Measurements from ENCODE around the gene ARHGEF40.
A peak's percentile ranks its signal among the peaks of the same experiment; 100 is the strongest.

The ARHGEF40 gene

DNA sequence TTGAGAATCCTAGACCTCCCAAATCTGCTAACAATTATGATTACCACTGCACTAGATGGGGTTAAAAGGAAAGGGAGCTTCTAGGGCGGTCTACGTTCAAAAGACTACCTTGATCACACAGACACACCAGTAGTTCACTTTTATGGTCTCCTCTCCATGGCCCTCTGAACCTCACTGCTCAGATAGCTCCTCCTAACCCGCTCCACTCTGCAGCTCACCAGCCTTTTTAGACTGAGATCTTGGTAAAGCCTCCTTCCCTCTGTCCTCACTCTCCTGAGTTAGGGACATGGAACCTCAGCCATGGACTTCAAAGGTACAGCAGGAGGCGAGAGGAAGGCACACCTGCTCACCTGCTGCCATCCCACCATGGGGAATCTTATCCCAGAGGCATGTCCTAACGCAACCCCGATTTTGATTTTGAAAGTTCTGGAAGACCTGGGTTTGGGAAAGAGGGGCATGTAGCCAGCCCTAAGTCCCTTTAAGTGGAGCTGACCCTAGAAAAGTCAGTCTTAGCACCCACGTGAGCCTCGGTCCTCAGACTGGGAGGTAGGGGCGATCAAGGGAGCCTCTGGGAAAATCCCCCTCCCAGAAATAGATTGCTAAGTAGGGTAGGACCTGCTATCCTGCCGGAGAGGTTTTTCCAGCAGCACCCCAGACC lies 27.0 kb downstream of the ARHGEF40 start:
- Histone ChIP-seq H2AK5ac (ENCODE audit: low read depth, low read length) (peak overlapping the region; percentile 0), H3K27me3 (ENCODE audit: control insufficient read depth in 3 of 3, insufficient read depth in 3 of 3, low read depth in 1 of 3, low read length in 3 of 3) (no peaks in the 10 kb centered on the region), H3K27ac (replicated peaks; ENCODE audit: low read length) (peak overlapping the region; percentile 90), H3K36me3 (replicated peaks in 1 of 2; ENCODE audit: control insufficient read depth in 2 of 2, insufficient read depth in 2 of 2, low read length in 2 of 2) (peaks cover 12 to 18% of the 10 kb centered on the region in 2 donors), H3K18ac (ENCODE audit: low read length) (peak overlapping the region; percentile 5), H3K79me1 (ENCODE audit: low read depth, low read length) (peaks cover 6% of the 10 kb centered on the region), H4K91ac (ENCODE audit: low read depth, low read length, poor library complexity) (no peak overlapping the region), H3K23ac (ENCODE audit: low read depth, low read length, poor library complexity) (no peak overlapping the region), H2BK12ac (ENCODE audit: low read length) (no peak overlapping the region), H3K4ac (ENCODE audit: low read length) (no peak overlapping the region), H2BK15ac (ENCODE audit: low read length) (no peak overlapping the region), H3K4me1 (ENCODE audit: control insufficient read depth in 2 of 2, insufficient read depth in 1 of 2, low read depth in 1 of 2, low read length in 2 of 2) (peaks cover 35 to 47% of the 10 kb centered on the region in 2 donors), H2BK5ac (ENCODE audit: low read length) (peak overlapping the region; percentile 91), H2AFZ (ENCODE audit: low read length) (no peak overlapping the region), H3K4me2 (ENCODE audit: insufficient read depth, low read length, poor library complexity, severe bottlenecking) (peak overlapping the region; percentile 59), H2BK120ac (ENCODE audit: low read depth, low read length) (peak overlapping the region; percentile 51), H3K4me3 (ENCODE audit: low read length in 2 of 2) (peak overlapping the region; percentile 57 to 84), H3K14ac (ENCODE audit: low read length) (no peak overlapping the region), H4K8ac (ENCODE audit: low read depth, low read length) (no peak overlapping the region), H3K9ac (ENCODE audit: low read depth, low read length, poor library complexity) (peak overlapping the region; percentile 79), H3K9me3 (replicated peaks in 1 of 2; ENCODE audit: control insufficient read depth in 2 of 2, insufficient read depth in 1 of 2, low read depth in 1 of 2, low read length in 2 of 2) (no peaks in the 10 kb centered on the region)
- WGBS, 2 donors (ENCODE audit: extremely low coverage in 2 of 2, insufficient read length in 2 of 2, insufficient replicate concordance in 1 of 2): no CpG with 5 or more reads among the region's 10 CpGs
- no peak for DNase-seq (ENCODE audit: low spot score)

DNA sequence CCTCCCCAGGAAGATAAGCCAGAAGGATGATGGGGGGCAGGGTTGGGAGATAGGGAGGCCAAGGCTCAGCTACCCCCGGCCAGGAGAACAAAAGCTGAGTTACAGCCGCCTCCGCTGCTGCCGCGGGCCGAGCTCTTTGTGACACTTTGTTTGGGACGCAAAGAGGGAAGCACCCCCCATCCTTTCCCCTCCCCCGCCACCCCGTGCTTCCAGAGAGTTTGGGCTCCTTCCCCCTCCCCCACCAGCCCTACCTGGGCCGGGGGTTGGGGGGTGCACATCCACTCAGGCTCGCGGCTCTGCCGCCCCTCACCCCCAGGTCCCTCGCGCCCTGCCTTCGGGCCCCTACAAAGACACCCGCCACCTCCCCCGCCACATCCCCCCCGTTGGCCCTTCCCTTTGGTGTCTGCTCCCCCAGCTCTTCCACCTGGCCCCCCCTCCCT lies 27.6 kb downstream of the ARHGEF40 start:
- no peak overlapping the region for H3K14ac ChIP-seq (ENCODE audit: low read length)
- no peak for DNase-seq (ENCODE audit: low spot score)
- H3K4ac ChIP-seq (ENCODE audit: low read length): no peak overlapping the region
- H2BK12ac ChIP-seq (ENCODE audit: low read length): no peak overlapping the region
- H3K4me3 ChIP-seq (ENCODE audit: low read length in 2 of 2): peak overlapping the region; percentile 57 to 84
- H3K4me1 ChIP-seq (ENCODE audit: control insufficient read depth in 2 of 2, insufficient read depth in 1 of 2, low read depth in 1 of 2, low read length in 2 of 2): peaks cover 38 to 52% of the 10 kb centered on the region in 2 donors
- H3K9me3 ChIP-seq (replicated peaks in 1 of 2; ENCODE audit: control insufficient read depth in 2 of 2, insufficient read depth in 1 of 2, low read depth in 1 of 2, low read length in 2 of 2): no peaks in the 10 kb centered on the region
- peak overlapping the region; percentile 90 for H3K27ac ChIP-seq (replicated peaks; ENCODE audit: low read length)
- H3K27me3 ChIP-seq (ENCODE audit: control insufficient read depth in 3 of 3, insufficient read depth in 3 of 3, low read depth in 1 of 3, low read length in 3 of 3): no peaks in the 10 kb centered on the region
- no peak overlapping the region for H4K91ac ChIP-seq (ENCODE audit: low read depth, low read length, poor library complexity)
- WGBS, 2 donors (ENCODE audit: extremely low coverage in 2 of 2, insufficient read length in 2 of 2, insufficient replicate concordance in 1 of 2): no CpG with 5 or more reads among the region's 19 CpGs
- peak overlapping the region; percentile 5 for H3K18ac ChIP-seq (ENCODE audit: low read length)
- no peak overlapping the region for H4K8ac ChIP-seq (ENCODE audit: low read depth, low read length)
- H2AK5ac ChIP-seq (ENCODE audit: low read depth, low read length): peak overlapping the region; percentile 0
- H2BK15ac ChIP-seq (ENCODE audit: low read length): no peak overlapping the region
- H3K36me3 ChIP-seq (replicated peaks in 1 of 2; ENCODE audit: control insufficient read depth in 2 of 2, insufficient read depth in 2 of 2, low read length in 2 of 2): peaks cover 8 to 12% of the 10 kb centered on the region in 2 donors
- H3K79me1 ChIP-seq (ENCODE audit: low read depth, low read length): peaks cover 4% of the 10 kb centered on the region
- no peak overlapping the region for H2AFZ ChIP-seq (ENCODE audit: low read length)
- H2BK5ac ChIP-seq (ENCODE audit: low read length): peak overlapping the region; percentile 91
- peak overlapping the region; percentile 82 for H3K9ac ChIP-seq (ENCODE audit: low read depth, low read length, poor library complexity)
- peak overlapping the region; percentile 51 for H2BK120ac ChIP-seq (ENCODE audit: low read depth, low read length)
- H3K23ac ChIP-seq (ENCODE audit: low read depth, low read length, poor library complexity): no peak overlapping the region
- peak overlapping the region; percentile 59 for H3K4me2 ChIP-seq (ENCODE audit: insufficient read depth, low read length, poor library complexity, severe bottlenecking)

DNA sequence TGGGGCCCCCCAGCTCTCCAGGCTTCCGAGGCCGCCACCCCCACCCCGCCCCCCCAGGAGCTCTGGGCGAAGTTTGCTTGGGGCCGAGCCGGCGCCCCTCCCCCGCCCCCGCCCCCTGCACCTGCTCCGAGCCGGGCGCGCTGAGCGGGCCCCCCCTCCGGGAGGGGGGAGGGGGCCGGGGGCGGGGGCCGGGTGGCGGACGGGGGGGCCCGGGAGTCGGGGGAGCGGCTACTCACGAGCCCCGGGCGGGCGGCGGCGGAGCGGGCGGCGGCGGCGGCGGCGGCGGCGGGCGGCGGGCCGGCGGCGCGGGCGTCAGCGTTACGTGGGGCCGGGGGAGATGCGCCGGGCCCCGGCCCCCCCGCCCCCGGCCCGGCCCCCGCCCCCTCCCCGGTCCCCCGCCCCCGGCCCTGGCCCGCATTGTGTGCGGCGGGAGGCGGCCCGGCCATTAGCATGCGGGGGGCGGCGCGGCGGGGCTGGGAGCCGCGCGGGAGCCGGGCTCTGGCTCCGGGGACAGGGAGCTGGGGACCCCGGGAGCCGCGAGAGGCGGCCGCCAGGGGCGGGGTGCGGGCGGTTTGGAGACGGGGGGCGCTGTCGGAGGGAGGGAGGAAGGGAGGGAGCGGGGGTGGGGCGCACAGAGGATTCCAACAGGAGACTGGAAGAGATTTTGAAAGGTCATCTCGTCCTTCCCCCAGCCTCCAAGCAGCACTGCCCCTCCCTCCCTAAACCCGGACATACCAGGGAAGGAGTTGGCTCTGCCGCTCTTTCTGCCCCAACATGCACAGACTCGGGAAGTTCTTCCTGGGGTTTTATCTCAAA lies 28.2 kb downstream of the ARHGEF40 start, which contains the start of gene ZNF219:
Gene ZNF219 (minus strand): TSS at position 580 of the 816 bp plus-strand sequence. CDS start 5,064 bp downstream, outside the sequence.
- H2BK5ac ChIP-seq (ENCODE audit: low read length): peak within 1 kb of the TSS; percentile 91
- H4K91ac ChIP-seq (ENCODE audit: low read depth, low read length, poor library complexity): no peak within 1 kb of the TSS
- H3K4me2 ChIP-seq (ENCODE audit: insufficient read depth, low read length, poor library complexity, severe bottlenecking): peak within 1 kb of the TSS; percentile 61
- peaks cover 2 to 6% of the 10 kb centered on the region in 2 donors for H3K36me3 ChIP-seq (replicated peaks in 1 of 2; ENCODE audit: control insufficient read depth in 2 of 2, insufficient read depth in 2 of 2, low read length in 2 of 2)
- no peak within 1 kb of the TSS for H2BK15ac ChIP-seq (ENCODE audit: low read length)
- WGBS, 2 donors (ENCODE audit: extremely low coverage in 2 of 2, insufficient read length in 2 of 2, insufficient replicate concordance in 1 of 2): no CpG with 5 or more reads among the region's 90 CpGs
- H3K4me1 ChIP-seq (ENCODE audit: control insufficient read depth in 2 of 2, insufficient read depth in 1 of 2, low read depth in 1 of 2, low read length in 2 of 2): peaks cover 36 to 53% of the 10 kb centered on the region in 2 donors
- peak within 1 kb of the TSS; percentile 90 for H3K27ac ChIP-seq (replicated peaks; ENCODE audit: low read length)
- H3K27me3 ChIP-seq (ENCODE audit: control insufficient read depth in 3 of 3, insufficient read depth in 3 of 3, low read depth in 1 of 3, low read length in 3 of 3): no peaks in the 10 kb centered on the region
- no peak within 1 kb of the TSS for H3K4ac ChIP-seq (ENCODE audit: low read length)
- peak within 1 kb of the TSS; percentile 51 for H2BK120ac ChIP-seq (ENCODE audit: low read depth, low read length)
- peak within 1 kb of the TSS; percentile 5 for H3K18ac ChIP-seq (ENCODE audit: low read length)
- H3K9me3 ChIP-seq (replicated peaks in 1 of 2; ENCODE audit: control insufficient read depth in 2 of 2, insufficient read depth in 1 of 2, low read depth in 1 of 2, low read length in 2 of 2): no peaks in the 10 kb centered on the region
- H4K8ac ChIP-seq (ENCODE audit: low read depth, low read length): no peak within 1 kb of the TSS
- H3K4me3 ChIP-seq (ENCODE audit: low read length in 2 of 2): peak within 1 kb of the TSS; percentile 61 to 84
- H2BK12ac ChIP-seq (ENCODE audit: low read length): no peak within 1 kb of the TSS
- H2AFZ ChIP-seq (ENCODE audit: low read length): peak within 1 kb of the TSS; percentile 69
- H3K14ac ChIP-seq (ENCODE audit: low read length): no peak within 1 kb of the TSS
- H2AK5ac ChIP-seq (ENCODE audit: low read depth, low read length): peak within 1 kb of the TSS; percentile 0
- DNase-seq (ENCODE audit: low spot score): peak; percentile 79
- H3K9ac ChIP-seq (ENCODE audit: low read depth, low read length, poor library complexity): peak within 1 kb of the TSS; percentile 82
- H3K79me1 ChIP-seq (ENCODE audit: low read depth, low read length): no peaks in the 10 kb centered on the region
- no peak within 1 kb of the TSS for H3K23ac ChIP-seq (ENCODE audit: low read depth, low read length, poor library complexity)

All from neuronal stem cell (in vitro differentiated cells).